Iris pigment epithelial cell (primary cell): ENCODE data around the gene RPS6KL1.

Source experiments
- DNase-seq: peaks from one replicate; pipeline ENCODE4 v3.0.0-alpha.2; 2011; ENCODE audit warnings: low read depth

The RPS6KL1 gene

DNA sequence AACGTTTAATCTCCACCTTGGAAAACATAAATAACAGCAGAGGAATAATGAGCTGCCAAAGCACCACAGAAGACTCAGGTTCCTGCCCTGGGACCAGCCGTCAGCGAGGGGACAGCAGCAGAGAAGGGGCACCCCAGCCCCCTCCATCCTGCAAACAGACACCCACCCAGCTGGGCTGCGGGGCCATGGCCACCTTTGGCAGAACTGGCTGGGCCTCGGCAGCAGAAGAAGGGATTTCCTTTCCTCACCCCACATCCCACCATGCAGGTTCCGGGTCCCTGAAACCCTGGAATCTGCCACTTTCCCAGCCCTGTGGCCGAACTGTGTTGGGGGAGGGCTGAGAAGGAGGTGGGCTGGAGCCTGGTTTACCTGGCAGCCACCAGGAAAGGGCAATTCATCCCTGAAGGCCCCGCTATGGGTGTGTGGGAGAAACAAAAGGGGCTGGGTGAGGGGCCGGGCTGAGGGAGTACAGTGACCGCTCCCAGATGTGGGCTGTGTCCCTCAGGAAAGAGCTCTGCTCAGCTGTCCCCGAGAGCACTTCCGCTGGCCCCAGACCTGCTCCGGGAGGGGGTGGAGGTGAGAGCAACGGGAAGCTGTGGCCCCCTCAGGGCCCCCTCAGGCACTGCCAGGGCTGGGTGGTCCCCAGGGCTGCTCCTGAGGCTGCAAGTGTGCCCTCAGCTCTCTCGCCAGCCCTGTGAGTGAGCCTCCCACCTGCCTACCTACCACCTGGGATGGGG lies 28.6 kb upstream of the RPS6KL1 start:
- no peak for DNase-seq

DNA sequence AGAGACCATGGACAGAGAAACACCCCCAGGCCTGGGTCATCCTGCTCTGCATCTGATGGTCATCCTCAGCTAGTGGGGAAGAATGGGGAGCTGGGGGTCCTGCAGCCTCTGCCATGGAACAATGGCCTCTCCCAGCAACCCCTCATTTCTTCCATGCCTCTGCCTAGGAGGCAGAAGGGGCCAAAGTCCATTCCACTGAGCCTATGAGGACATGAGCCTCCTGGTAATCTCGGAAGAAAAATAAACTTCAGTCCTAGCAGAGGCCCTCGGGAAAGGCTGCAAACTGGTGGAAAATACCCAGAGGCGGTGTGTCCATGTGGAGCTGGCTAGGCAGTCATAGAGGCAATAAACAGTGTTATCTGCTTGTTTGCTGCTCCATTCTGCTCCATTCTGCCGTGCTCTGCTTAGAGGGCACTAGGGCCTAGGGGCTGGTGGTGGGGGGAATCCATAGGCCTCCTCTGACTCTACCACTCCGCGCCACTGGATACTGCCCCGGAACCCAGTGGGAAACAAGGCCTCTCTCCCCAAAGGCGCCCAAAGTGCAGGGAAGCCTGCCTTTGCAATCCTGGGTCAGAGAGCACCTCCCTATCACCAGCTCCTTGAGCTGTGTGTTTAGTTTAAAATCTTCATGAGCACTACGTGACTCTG lies 27.9 kb upstream of the RPS6KL1 start:
- DNase-seq = no peak

DNA sequence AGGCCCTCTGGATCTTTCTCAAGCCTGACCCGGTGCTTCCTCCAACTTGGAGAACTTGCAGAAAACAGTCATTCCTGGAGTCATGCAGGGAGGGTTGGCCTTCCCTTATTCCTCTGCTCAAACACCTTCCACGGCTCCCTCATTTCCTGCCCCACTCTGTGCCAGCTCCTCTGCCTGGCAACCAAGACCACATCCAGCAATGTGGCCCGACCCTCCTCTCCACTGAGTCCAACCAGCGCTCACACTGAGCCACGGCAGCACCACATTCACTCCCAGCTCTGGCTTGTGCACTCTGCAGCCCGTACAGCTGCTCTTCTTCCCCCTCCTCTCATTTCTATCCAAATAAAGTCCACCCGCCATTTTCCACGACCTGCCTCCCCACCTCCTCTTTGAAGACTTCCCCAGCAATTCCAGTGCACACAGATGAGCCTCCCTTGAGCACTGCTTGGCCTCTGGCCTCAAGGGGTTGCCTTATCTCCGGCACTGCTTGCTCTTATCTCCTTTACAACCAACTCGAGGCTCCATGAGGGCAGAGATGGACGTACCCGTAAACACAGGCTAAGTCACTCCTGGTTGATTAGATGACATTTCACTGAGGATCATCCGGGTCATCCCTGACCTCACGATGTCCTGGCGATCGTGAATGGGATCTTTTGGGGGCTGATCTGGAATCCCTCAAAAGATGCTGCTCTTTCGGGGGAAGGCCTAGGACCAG lies 27.0 kb upstream of the RPS6KL1 start:
- no peak for DNase-seq

DNA sequence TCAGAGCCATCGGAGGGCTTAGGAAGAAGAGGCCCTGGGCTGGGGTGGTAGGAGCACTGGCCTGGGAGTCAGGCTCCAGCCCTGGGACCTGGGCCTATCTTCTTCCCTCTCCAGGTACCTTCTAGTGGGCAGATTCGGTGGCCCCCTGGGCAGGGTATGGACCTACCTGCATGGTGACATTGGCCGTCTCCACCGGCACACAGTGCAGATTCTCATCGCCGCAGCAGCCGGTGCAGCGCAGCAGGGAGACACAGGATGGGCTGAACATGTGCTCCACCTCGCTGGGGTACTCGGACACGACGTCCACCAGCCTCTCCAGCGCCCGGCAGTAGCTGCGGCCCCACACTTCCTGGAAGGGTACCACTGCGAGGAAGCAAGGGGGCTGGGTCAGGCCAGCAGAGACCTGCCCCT lies 26.1 kb upstream of the RPS6KL1 start:
- no peak for DNase-seq

DNA sequence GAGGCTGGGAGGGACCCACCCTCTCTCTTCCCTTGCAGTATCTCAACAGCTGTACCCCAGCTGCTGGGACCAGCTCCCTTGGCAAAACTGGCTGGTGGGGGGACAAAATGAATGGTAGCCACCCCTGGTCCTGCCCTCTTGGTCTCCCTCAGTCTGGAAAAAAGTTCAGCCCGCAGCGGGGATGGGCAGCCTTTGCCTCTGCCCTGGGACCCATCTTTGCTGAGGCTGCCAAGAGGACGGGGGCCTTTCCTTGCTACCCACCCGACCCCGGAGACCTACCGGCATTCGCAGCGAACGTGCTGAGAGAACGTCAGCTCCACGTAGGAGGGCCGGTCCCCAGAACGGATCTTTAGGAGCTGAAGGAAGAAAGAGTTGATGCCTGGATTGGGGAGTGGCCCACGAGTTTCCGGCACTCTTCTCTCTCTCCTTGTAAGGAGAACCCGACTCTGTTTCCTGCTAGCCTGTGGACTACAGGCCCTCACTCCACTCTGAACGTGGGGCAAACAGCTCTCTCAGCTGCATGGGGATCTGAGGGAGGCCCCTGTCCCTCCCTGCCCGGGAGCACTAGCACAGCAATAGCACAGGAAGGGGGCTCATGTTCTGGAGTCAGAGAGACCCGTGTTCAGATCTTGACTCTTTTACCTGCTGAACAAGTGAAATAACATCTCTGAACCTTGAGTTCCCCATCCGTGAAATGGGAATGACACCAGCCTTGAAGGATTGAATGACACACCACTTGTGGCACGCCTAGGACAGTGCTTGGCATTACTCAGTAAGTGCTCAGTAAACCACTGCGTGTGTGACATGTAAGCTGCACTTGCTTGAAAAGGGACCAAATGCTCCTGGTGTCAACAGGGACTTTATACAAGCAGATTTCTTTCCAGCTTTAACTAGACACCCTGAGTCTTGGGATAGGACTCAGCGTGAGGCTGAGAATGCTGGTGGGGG lies 25.4 kb upstream of the RPS6KL1 start:
- no peak for DNase-seq

DNA sequence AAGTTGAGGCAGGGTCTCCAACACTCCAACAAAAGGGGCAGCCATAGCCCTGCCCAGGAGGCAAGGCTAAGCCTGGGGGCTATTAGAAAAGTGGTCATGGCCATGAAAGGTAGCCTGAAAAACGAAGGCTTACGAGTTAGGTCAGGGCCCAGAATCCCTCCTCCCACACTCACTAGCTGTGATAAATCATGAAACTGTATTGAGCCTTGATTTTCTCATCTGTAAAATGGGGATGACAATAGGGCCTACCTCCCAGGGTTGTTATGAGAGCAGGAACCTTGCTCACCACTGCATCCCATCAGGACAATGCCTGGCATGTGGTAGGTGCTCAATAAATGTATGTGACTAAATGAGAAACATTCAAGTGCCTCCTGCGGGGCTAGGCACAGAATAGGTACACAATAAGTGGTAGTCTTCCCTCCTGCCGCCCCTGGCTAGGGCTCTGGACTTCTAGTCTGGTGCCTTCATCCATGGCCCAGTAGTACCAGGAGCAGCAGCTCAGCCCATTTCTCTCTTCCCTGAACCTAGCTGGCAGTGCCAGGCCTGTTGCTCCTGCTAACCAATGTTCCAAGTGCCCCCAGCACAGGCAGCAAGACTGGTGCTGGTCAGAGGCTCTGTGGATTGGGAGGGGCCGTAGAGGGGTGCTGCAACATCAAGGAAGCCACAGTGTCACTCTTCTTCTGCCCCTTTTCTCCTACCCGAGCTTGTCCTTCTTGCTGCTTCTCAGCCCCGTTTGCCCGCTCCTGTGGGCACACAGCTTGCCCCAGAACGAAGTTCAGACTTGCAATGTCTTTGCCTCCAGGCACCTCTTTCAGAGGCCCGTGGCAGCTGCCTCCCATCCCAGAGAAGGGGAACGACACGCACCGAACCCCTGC lies 24.5 kb upstream of the RPS6KL1 start:
- no peak for DNase-seq

DNA sequence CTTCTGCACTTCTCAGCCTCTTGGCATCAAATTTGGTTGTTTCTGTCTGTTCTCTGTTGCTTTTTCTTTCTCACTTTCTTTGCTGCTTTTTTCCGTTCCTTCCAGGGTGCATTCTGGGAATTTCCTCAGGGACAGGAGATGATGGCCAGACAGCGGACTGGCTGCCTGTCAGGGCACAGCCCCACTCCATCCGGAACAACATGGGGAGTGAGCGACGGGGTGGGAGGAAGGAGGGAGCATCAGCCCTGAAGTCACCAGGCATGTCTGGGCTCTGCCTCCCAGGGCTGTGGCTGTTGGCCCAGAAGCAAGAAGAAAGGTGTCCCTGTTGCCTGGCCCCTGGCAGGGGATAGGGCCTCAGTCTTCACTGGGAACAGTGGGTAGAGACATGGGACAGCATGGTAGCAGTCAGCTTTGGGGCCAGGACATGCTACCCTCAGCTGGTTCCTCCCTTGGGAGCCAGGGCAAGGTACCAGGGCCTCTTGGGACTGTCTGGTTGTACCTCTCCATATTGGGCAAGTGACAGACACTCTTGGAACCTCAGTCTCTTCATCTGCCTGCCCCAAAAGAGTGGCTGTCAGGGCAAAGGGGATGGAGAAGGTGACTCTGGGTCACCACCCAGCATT lies 23.7 kb upstream of the RPS6KL1 start:
- DNase-seq = no peak

DNA sequence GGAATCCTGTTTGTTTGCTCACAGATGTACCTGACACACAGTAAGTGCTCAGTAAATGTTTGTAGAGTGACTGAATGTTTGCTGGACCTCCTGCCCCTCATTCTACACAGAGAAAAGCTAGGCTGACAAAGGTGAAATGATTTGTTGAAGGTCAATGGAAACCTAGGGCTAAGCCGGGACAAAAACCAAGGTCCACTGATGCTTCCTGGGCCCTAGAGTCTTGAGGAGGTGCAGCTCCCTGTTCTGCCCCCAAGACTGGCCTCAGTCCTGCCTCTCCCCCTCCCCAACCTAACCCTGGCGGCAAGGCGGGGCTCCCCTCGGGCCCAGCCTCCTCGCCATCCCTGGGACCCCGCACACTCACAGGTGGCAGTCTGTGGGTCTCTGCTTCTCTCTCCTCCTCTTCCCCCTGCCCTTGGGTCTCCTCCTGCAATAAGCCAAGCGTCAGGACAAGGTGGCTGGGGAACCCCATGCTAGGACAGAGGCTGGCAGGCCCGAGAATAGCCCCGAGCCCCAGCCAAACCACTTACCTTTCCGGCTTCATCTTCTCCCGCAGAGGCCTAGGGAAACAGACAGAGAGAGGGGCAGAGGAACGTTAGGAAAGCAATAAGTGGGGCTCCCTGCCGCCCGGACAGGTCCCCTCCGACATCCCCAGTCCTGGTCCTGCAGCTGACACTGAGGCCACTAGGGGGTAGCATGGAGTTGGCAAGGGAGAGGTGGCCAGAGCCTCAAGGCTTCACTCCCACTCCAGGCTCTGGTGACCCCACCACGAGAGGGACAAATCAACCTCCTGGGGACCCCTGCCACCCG lies 23.0 kb upstream of the RPS6KL1 start:
- DNase-seq = peak; percentile 55

DNA sequence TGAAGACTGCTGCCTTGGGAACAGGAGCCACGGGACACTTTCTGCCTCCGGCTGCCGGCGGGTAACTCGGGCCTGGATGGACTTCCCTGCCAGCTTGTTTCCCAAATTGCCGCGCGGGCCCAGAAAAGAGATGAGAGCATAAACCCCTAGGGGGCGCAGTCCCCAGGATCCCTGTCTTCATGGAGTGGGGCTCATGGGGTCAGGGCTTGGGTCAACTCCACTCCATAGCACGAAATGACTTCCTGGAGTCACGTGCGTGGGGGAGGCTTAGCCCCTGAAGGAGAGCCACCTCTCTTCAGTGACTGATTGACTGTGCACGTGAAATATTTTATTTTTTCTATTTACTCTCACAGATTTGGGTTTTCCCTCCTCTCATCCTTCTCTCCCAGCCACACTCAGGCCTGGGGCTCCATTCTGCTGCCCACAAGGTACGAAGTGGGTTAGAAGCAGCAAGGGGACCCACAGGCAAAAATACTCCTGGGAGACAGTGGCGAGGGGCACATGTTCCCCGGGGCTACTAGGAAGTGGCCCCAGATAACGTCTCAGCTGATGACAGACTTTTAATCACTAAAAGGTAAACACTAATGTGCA lies 22.3 kb upstream of the RPS6KL1 start:
- no peak for DNase-seq

DNA sequence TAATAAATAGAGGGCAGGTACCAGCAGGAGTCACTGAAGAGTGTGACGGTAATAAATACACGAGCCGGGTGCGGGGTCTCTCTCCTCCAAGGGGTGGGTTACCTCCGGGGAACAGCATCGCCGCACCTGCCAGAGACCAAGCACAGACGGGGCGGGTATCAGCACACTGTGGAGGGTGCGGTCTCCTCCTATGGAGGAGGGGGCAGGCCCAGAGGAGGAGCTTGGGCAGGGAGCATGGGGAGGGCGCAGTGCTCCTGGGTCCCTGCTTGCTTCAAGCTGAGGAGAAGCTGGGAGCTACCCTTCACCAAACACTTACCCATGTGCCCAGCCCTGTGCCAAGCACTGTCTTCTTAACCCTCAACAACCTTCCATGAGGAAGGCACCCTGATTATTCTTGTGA lies 19.5 kb upstream of the RPS6KL1 start:
- no peak for DNase-seq

DNA sequence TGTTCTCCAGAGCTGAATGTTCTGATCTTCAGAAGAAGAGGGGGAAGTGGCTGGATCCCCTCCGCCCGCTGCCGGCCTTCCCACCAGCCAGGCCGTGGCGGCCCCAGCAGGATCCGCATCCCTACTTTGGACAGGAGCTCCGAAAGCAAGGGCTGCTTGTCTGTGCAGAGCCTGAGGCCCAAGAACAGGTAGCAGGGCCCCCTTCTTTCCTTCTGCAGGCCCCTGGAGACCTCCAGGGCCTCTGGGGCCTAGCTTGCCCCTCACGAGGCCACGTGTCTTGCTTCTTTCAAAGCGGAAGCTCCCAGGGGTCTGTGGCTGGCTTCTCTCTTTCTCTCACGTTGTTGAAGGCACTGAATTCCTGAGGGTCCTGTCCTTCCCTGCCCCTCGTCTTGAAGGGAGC lies 19.1 kb upstream of the RPS6KL1 start:
- DNase-seq = no peak

DNA sequence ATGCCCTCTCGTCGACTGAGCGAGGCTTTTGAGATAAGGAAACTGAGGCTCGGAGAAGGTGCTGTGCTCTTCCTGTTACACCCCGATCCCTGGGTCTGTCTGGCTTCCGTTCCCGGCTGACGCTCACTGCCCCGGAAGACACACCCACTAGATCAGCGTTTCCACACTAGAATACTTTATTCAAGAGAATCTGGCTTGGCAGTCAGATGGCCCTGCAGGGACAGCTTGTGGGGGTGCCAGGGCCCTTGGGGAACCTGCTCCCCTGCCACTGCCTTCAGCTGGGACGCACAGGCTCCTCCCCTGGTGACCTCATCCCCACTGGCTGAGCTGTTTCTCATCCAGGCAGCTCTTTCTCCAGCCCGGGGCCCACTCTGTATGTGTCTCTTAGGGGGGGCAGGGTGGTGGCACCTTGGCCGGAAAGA lies 18.6 kb upstream of the RPS6KL1 start:
- DNase-seq = peak; percentile 70

DNA sequence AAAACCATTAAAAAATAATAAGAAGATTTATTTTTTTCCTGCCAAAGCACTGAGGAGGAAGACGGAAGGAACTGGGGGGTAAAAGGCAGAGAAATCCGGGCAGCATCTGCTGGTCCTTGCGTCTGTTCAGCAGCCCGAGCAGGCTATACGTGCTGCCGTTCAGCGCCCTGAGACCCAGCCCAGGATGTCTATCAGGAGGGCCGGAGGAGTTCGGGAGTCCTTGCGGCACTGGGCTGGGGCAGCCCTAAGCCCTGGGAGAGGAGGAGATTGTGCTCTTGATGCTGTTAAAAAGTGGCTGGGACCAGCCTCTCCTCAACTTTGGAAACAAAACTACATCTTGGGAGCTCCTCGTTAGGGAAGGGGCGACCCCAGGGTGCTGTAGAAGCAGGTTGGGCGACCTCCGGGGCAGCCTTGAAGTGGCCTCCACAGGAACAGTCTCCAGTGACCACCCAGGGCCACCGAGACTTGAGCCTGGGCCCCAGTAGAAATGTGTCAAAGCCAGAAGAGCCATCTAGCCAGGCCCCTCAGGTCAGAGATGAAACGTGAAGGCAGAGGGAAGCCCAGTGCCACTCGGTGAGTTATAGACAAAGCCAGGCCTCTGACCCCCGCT lies 18.0 kb upstream of the RPS6KL1 start:
- no peak for DNase-seq

DNA sequence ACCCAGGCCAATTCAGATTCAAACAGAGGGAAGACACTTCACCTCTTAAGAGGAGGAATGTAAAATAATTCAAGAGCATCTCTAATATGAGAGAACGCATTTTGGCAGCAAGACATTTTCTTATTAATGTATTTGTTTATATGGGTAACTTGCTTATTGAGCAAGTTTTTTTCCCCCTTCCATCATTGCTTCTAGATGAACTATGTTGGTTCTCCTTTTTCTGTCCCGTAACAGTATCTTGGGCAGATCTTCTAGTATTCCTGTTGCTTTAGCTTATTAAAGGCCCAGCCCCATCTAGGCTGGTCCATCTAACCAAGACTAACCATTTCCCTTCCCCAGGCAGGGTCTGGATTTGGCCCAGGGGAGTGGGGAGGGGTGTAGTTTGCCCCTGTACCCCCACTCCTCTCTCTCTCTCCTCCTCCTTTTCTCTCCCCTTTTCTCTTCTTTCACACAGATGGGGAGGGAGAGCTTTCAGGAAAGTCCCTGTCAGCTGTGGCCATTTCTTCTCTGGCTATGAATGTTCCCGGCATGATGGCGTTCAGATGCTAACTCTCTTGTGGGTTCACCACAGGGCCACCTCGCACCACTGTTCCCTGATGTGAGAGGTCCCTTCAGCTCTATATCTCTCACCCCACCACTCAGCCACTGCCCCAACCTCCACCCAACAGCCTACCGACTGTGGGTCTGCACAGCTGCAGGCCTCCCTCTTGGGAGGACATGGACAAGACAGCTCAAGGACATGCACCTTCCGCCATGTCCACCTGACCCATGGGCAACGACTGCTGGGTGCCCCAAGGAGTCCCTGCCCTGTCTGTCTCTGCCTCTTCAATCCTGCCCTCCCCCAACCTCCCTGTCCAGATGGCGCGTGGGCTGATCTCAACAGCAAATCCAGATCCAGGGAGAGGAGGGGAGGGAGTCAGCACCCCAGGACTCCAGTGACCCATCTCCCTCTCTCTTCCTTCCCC lies 15.8 kb upstream of the RPS6KL1 start:
- DNase-seq = no peak

DNA sequence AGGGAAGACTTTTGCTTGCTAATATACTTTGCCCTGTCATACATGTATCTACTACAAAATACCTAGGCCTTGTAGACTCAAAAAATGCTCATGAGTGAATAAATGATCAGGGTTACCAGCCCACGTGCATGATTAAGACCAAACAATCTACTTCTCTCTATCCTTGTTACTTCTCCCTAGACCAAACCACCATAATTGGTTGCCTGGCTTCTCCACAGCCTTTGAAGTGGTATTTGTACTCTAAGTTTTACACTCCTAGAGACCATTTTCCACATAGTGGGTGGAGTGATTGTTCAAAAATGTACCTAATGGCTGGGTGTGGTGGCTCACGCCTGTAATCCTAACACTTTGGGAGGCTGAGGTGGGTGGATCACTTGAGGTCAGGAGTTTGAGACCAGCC lies 14.1 kb upstream of the RPS6KL1 start:
- no peak for DNase-seq

DNA sequence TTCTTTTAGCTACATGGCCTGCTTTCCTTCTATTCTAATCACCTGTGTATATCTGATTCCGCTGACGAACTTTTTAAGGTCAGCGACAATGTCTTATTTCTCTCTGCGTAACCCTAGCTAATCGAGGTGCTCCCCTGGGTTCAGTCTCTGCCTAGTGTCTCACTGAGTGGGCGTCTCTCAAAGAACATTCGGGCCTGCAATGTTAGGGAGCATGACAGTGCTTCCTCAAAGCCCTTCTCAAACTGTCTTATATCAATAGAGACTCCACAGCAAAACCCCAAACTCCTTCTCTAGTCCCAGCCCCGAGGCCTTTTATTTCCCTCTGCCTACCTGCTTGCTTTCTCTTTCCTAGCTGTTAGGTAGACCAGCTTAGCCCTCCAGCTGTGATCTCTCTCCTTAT lies 13.7 kb upstream of the RPS6KL1 start:
- no peak for DNase-seq

DNA sequence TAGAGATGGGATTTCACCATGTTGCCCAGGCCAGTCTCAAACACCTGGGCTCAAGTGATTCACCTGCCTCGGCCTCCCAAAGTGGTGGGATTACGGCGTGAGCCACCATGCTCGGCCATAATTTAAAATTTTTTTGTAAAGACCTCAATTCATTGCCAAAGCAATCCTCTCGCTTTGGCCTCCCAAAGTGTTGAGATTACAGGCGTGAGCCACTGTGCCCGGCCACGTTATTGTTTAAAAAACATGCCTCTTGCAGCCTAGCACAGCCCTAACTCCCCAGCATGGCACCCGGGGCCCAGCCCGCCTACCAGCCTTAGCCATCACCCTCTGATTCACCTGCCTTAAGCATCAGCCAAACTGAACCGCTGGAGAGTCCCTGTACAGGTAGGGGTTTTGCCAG lies 13.1 kb upstream of the RPS6KL1 start:
- DNase-seq = no peak

DNA sequence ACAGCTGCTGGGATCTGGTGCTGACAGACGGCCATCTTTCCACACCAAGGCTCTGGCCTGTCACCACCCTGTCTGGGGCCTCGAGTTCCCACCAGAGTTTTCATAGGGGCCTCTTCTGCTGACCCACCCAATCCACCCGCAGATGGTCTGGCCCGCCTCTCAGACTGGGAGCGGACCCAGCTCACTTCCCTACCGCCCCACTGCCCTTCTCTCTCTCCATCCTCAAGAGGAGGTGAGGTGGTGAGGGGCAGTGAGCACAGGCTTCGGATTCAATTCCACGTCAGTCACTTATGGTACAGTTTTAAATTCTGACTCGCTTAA lies 12.3 kb upstream of the RPS6KL1 start:
- no peak for DNase-seq
